Stimulated activated effector memory CD8-positive, alpha-beta T cell treated with anti-CD3 and anti-CD28 coated beads, Interleukin-12 subunit alpha, Interleukin-12 subunit beta, amount 100 ng/mL, for 72 hours (primary cell): ENCODE measurements around the gene USF1.
"Not testable (repeated sequence)": the region's sequence is repeated elsewhere in the genome, so short reads cannot be mapped to it uniquely, and the experiment has no call there.

Source experiments
- ATAC-seq: fragments of 150-1000 bp; cut with Tn5 transposase; 2 replicates; pipeline ENCODE4 v1.10.0; 2021
- DNase-seq, 2 donors: peaks; one replicate each; pipeline ENCODE4 v3.0.0; 2021 to 2022; ENCODE audit warnings: low spot score in 2 of 2
- H3K27ac Mint-ChIP-seq: one replicate; pipeline ENCODE4 v1.8.0; 2022; ENCODE audit warnings: mild to moderate bottlenecking, mixed read lengths
- H3K36me3 Mint-ChIP-seq: one replicate; pipeline ENCODE4 v1.8.0; 2022; ENCODE audit warnings: mild to moderate bottlenecking, mixed read lengths
- H3K4me1 Mint-ChIP-seq: one replicate; pipeline ENCODE4 v1.8.0; 2022; ENCODE audit warnings: mixed read lengths
- H3K4me3 Mint-ChIP-seq: one replicate; pipeline ENCODE4 v1.8.0; 2022; ENCODE audit warnings: mild to moderate bottlenecking, mixed read lengths
- H3K9me3 Mint-ChIP-seq: one replicate; pipeline ENCODE4 v1.8.0; 2022; ENCODE audit warnings: mixed read lengths

The USF1 gene

GRCh38 chr1:161020509-161021164, 25.1 kb downstream of the USF1 start, which contains the start of gene F11R:
TSS of gene F11R (minus strand) at chr1:161021152. CDS start at chr1:161021073, 79 bp downstream.
- Mint-ChIP-seq H3K9me3 (no peaks in the 10 kb centered on the region), H3K4me3 (peak within 1 kb of the TSS; percentile 84), H3K36me3 (no peaks in the 10 kb centered on the region), H3K27ac (peak within 1 kb of the TSS; percentile 85), H3K4me1 (peaks cover 70% of the 10 kb centered on the region)
- ATAC-seq (peak; percentile 56), DNase-seq (peak in 1 of 2 donors; percentile 66)

- ATAC-seq (no peak), DNase-seq (no peak)
- peak overlapping the region; percentile 84 for H3K4me3 Mint-ChIP-seq
- H3K36me3 Mint-ChIP-seq = no peaks in the 10 kb centered on the region
- H3K9me3 Mint-ChIP-seq = no peaks in the 10 kb centered on the region
- H3K4me1 Mint-ChIP-seq = peaks cover 63% of the 10 kb centered on the region
- H3K27ac Mint-ChIP-seq = peak overlapping the region; percentile 85
Observed at GRCh38 chr1:161019751-161020495, 25.9 kb downstream of the USF1 start.

- H3K4me3 Mint-ChIP-seq = peak overlapping the region; percentile 84
- not testable (repeated sequence) for ATAC-seq
Observed at GRCh38 chr1:161019111-161019660, 26.6 kb downstream of the USF1 start.

GRCh38 chr1:161018631-161018930, 27.2 kb downstream of the USF1 start:
- Mint-ChIP-seq H3K4me1 (peaks cover 65% of the 10 kb centered on the region), H3K9me3 (no peaks in the 10 kb centered on the region), H3K4me3 (peak overlapping the region; percentile 84), H3K36me3 (peaks cover 5% of the 10 kb centered on the region), H3K27ac (no peak overlapping the region)
- DNase-seq (no peak), ATAC-seq (no peak)

More at GRCh38 chr1:161019111-161019660, 26.6 kb downstream of the USF1 start:
- H3K36me3 Mint-ChIP-seq, H3K27ac Mint-ChIP-seq, H3K9me3 Mint-ChIP-seq, DNase-seq: not testable (repeated sequence)
- peaks cover 64% of the 10 kb centered on the region for H3K4me1 Mint-ChIP-seq

GRCh38 chr1:161017756-161018630, 27.8 kb downstream of the USF1 start:
- Mint-ChIP-seq H3K9me3 (no peaks in the 10 kb centered on the region), H3K4me1 (peaks cover 69% of the 10 kb centered on the region), H3K4me3 (no peak overlapping the region), H3K36me3 (peaks cover 6% of the 10 kb centered on the region), H3K27ac (peak overlapping the region; percentile 16)
- ATAC-seq (no peak), DNase-seq (no peak)

- H3K4me3 Mint-ChIP-seq, H3K36me3 Mint-ChIP-seq, DNase-seq, H3K9me3 Mint-ChIP-seq, ATAC-seq: not testable (repeated sequence)
- H3K4me1 Mint-ChIP-seq = peaks cover 66% of the 10 kb centered on the region
- H3K27ac Mint-ChIP-seq = peak overlapping the region; percentile 16
Observed at GRCh38 chr1:161017181-161017580, 28.6 kb downstream of the USF1 start.

- not testable (repeated sequence) for H3K4me3 Mint-ChIP-seq, ATAC-seq, H3K9me3 Mint-ChIP-seq, DNase-seq, H3K36me3 Mint-ChIP-seq
- peaks cover 66% of the 10 kb centered on the region for H3K4me1 Mint-ChIP-seq
- peak overlapping the region; percentile 10 for H3K27ac Mint-ChIP-seq
Observed at GRCh38 chr1:161016683-161017082, 29.1 kb downstream of the USF1 start.

GRCh38 chr1:161013488-161014230, 32.1 kb downstream of the USF1 start:
- peak; percentile 94 for ATAC-seq
- Mint-ChIP-seq H3K27ac (peak overlapping the region; percentile 95), H3K4me1 (peaks cover 46% of the 10 kb centered on the region), H3K9me3 (no peaks in the 10 kb centered on the region), H3K4me3 (peak overlapping the region; percentile 76), H3K36me3 (peaks cover 6% of the 10 kb centered on the region)
- peak; percentile 38 to 82 for DNase-seq

GRCh38 chr1:161013131-161013487, 32.7 kb downstream of the USF1 start:
- Mint-ChIP-seq H3K4me3 (peak overlapping the region; percentile 76), H3K4me1 (peaks cover 40% of the 10 kb centered on the region), H3K9me3 (no peaks in the 10 kb centered on the region), H3K36me3 (peaks cover 6% of the 10 kb centered on the region), H3K27ac (peak overlapping the region; percentile 95)
- ATAC-seq (peak; percentile 55), DNase-seq (no peak)

GRCh38 chr1:161012420-161012819, 33.4 kb downstream of the USF1 start:
- H3K4me3 Mint-ChIP-seq = no peak overlapping the region
- no peak for DNase-seq
- peaks cover 6% of the 10 kb centered on the region for H3K36me3 Mint-ChIP-seq
- no peak for ATAC-seq
- H3K27ac Mint-ChIP-seq = no peak overlapping the region
- peaks cover 33% of the 10 kb centered on the region for H3K4me1 Mint-ChIP-seq
- H3K9me3 Mint-ChIP-seq = no peaks in the 10 kb centered on the region

GRCh38 chr1:161009602-161010211, 36.1 kb downstream of the USF1 start:
- Mint-ChIP-seq H3K9me3 (no peaks in the 10 kb centered on the region), H3K27ac (no peak overlapping the region), H3K4me3 (no peak overlapping the region)

GRCh38 chr1:161008869-161009510, 36.8 kb downstream of the USF1 start:
- ATAC-seq (no peak), DNase-seq (no peak)
- H3K4me3 Mint-ChIP-seq = no peak overlapping the region
- peaks cover 5% of the 10 kb centered on the region for H3K36me3 Mint-ChIP-seq
- H3K4me1 Mint-ChIP-seq = peaks cover 26% of the 10 kb centered on the region
- no peaks in the 10 kb centered on the region for H3K9me3 Mint-ChIP-seq
- no peak overlapping the region for H3K27ac Mint-ChIP-seq

More at GRCh38 chr1:161009602-161010211, 36.1 kb downstream of the USF1 start:
- Mint-ChIP-seq H3K4me1 (peaks cover 30% of the 10 kb centered on the region), H3K36me3 (peaks cover 6% of the 10 kb centered on the region)
- no peak for ATAC-seq
- DNase-seq = no peak

- Mint-ChIP-seq H3K9me3 (no peaks in the 10 kb centered on the region), H3K27ac (no peak overlapping the region), H3K4me1 (peaks cover 15% of the 10 kb centered on the region), H3K4me3 (no peak overlapping the region), H3K36me3 (no peaks in the 10 kb centered on the region)
- ATAC-seq = no peak
- no peak for DNase-seq
Observed at GRCh38 chr1:161007369-161007768, 38.4 kb downstream of the USF1 start.

- Mint-ChIP-seq H3K27ac (no peak overlapping the region), H3K9me3 (no peaks in the 10 kb centered on the region), H3K4me3 (no peak overlapping the region), H3K36me3 (peaks cover 4% of the 10 kb centered on the region), H3K4me1 (peaks cover 9% of the 10 kb centered on the region)
- DNase-seq (no peak), ATAC-seq (no peak)
Observed at GRCh38 chr1:161006563-161006962, 39.2 kb downstream of the USF1 start.
